MM.1S (cell line): ENCODE measurements around the gene TMPRSS9.

Experiments used
- EZH2 ChIP-seq: fragments of 300-600 bp; sonication (generic); optimal IDR thresholded peaks from 2 replicates; pipeline ENCODE3; 2017; ENCODE audit warnings: low read depth, mild to moderate bottlenecking, antibody characterized with exemption, low read length, mixed read lengths
- EZH2phosphoT487 ChIP-seq: fragments of 300-600 bp; sonication (generic); IDR thresholded peaks from 2 replicates; pipeline ENCODE4 v1.6.1; 2018; ENCODE audit warnings: antibody characterized with exemption, low read length
- TF ChIP-seq, protein P1 (sequence below): fragments of 300-600 bp; sonication (generic); IDR thresholded peaks from 2 replicates; pipeline ENCODE4 v1.5.1; 2016; ENCODE audit warnings: antibody characterized with exemption, low read length, mixed read lengths

DNA sequence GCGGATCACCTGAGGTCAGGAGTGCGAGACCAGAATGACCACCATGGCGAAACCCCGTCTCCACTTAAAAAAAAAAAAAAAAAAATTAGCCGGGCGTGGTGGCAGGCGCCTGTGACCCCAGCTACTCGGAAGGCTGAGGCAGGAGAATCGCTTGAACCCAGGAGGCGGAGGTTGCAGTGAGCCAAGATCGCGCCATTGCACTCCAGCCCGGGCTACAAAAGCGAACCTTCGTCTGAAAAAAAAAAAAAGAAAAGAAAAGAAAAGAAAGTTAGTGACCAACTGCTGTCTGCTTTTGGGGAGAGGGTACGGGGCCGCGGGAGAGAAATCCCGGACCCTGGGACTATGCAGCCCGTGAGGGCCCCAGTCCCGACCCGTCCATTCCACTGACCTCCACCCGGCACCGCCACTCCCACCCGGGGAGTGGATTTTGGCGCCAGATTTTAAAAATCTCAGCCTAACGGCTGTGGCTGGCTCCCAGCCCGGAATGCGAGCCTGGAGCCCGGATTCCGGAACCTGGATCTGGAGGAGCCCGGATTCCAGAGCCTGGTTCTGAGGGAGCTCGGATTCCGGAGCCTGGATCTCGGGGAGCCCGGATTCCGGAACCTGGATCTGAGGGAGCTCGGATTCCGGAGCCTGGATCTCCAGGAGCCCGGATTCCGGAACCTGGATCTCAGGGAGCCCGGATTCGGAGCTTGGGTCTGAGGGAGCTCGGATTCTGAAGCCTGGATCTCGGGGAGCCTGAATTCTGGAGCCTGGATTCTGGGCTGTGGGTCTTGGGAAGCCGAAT, 102.8 kb downstream of the TMPRSS9 start:
- TF ChIP-seq, protein P1, sequence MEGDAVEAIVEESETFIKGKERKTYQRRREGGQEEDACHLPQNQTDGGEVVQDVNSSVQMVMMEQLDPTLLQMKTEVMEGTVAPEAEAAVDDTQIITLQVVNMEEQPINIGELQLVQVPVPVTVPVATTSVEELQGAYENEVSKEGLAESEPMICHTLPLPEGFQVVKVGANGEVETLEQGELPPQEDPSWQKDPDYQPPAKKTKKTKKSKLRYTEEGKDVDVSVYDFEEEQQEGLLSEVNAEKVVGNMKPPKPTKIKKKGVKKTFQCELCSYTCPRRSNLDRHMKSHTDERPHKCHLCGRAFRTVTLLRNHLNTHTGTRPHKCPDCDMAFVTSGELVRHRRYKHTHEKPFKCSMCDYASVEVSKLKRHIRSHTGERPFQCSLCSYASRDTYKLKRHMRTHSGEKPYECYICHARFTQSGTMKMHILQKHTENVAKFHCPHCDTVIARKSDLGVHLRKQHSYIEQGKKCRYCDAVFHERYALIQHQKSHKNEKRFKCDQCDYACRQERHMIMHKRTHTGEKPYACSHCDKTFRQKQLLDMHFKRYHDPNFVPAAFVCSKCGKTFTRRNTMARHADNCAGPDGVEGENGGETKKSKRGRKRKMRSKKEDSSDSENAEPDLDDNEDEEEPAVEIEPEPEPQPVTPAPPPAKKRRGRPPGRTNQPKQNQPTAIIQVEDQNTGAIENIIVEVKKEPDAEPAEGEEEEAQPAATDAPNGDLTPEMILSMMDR, result no peak
- TF ChIP-seq EZH2 (no peak), EZH2phosphoT487 (no peak)
